Measurements from ENCODE around the gene TIMD4.

DNA sequence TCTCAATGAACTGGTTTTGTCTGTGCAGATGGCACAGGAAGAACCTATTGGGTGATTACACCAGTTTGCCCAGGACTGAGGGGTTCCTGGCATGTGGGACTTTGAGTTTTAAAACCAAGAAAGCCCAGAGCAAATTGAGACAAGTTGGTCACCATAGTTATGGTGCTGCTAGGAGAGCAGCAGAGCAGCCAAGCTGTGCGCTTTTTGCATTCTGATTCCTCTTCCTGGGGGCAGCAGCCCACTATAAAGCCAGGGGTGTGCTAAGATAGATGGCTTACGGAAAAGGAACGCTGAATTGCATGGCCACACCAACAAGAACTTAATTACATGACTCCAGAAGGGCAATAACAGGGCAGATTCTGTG is 49.7 kb downstream of the TIMD4 start:
- TF ChIP-seq, protein P1, sequence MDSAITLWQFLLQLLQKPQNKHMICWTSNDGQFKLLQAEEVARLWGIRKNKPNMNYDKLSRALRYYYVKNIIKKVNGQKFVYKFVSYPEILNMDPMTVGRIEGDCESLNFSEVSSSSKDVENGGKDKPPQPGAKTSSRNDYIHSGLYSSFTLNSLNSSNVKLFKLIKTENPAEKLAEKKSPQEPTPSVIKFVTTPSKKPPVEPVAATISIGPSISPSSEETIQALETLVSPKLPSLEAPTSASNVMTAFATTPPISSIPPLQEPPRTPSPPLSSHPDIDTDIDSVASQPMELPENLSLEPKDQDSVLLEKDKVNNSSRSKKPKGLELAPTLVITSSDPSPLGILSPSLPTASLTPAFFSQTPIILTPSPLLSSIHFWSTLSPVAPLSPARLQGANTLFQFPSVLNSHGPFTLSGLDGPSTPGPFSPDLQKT (CRISPR knock-in tag; IDR thresholded peaks at IDR 0.05; ENCODE audit: borderline replicate concordance): no peak
- TF ChIP-seq CHD4 (IDR thresholded peaks at IDR 0.05; ENCODE audit: borderline replicate concordance, low read length) (no peak), ZNF224 (CRISPR knock-in tag; IDR thresholded peaks at IDR 0.05) (no peak), SIN3A (IDR thresholded peaks at IDR 0.05; ENCODE audit: borderline replicate concordance, low read depth, low read length) (no peak)
- TF ChIP-seq, protein P2, sequence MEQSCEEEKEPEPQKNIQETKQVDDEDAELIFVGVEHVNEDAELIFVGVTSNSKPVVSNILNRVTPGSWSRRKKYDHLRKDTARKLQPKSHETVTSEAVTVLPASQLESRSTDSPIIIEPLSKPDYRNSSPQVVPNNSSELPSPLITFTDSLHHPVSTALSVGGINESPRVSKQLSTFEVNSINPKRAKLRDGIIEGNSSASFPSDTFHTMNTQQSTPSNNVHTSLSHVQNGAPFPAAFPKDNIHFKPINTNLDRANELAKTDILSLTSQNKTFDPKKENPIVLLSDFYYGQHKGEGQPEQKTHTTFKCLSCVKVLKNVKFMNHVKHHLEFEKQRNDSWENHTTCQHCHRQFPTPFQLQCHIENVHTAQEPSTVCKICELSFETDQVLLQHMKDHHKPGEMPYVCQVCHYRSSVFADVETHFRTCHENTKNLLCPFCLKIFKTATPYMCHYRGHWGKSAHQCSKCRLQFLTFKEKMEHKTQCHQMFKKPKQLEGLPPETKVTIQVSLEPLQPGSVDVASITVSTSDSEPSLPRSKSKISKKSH (CRISPR knock-in tag; IDR thresholded peaks at IDR 0.05; ENCODE audit: borderline replicate concordance): no peak
